Measurements from ENCODE around the gene PDE11A. TPM values are rescaled to one million over a fixed set of nuclear protein-coding genes. Genes with fewer than 3 reads are reported as not detected.

Gene PDE11A
- total and polyA plus RNA-seq, 2 experiments from 2014 or later = 1.7 to 3.6 TPM

DNA sequence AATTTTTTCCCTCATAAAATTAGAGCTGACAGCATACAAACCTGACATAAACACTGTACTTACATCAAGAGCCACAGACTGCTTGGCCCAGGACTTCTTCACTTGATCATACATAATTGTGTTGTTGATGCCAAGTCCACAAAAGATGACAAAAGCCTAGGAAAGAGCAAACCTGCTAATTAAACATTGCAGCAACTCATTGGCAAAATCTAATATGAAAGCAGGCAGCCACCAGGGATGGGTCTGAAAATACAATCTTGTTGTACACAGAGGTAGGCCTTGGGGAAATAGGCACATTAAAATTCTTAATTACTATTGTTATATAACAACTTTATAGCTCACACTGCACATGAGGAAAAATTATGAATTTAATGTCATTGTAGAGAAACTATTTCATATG is 255.8 kb downstream of the PDE11A start:
- DNase-seq (ENCODE audit: low read depth in 1 of 2, low spot score in 1 of 2) = no peak
- Histone ChIP-seq H3K4me3 (no peak overlapping the region), H3K27ac (no peak overlapping the region), H3K27me3 (no peaks in the 10 kb centered on the region), H3K9me3 (ENCODE audit: low read depth) (no peaks in the 10 kb centered on the region), H3K4me1 (ENCODE audit: low read depth) (no peaks in the 10 kb centered on the region), H3K36me3 (no peaks in the 10 kb centered on the region)
- TF ChIP-seq, protein P1, sequence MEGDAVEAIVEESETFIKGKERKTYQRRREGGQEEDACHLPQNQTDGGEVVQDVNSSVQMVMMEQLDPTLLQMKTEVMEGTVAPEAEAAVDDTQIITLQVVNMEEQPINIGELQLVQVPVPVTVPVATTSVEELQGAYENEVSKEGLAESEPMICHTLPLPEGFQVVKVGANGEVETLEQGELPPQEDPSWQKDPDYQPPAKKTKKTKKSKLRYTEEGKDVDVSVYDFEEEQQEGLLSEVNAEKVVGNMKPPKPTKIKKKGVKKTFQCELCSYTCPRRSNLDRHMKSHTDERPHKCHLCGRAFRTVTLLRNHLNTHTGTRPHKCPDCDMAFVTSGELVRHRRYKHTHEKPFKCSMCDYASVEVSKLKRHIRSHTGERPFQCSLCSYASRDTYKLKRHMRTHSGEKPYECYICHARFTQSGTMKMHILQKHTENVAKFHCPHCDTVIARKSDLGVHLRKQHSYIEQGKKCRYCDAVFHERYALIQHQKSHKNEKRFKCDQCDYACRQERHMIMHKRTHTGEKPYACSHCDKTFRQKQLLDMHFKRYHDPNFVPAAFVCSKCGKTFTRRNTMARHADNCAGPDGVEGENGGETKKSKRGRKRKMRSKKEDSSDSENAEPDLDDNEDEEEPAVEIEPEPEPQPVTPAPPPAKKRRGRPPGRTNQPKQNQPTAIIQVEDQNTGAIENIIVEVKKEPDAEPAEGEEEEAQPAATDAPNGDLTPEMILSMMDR (IDR thresholded peaks at IDR 0.05; ENCODE audit: low read depth, low read length) = no peak

DNA sequence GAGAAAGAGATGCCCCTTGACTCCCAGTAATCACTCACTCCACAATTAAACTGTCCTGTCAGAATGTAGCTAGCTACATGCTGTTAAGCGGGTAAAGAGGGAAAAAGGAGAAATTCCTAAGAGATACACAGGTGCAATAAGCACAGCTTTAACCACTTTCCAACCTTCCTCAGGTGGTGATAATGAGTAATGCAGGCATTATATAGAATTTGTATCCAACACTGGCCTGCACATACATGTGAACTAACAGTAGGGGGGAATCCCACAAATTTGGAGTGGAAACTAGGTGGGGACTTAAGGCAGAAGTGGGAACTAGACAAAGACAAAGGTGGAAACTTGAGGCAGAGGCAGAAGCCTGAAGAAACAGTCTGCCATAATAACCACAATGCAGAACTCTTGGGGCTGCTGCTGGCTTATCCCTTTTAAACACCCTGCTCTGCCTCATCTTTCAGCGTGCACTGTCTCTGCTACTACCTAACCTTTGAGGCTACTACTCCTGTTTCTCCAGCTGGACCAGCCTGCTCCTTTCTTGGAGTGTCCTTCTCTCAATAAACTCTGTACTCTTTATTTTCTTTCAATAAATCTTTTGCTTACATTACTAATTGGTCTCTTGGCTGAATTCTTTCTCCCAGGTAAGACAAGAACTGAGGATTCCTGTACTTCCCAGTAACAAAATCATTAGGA is 259.7 kb downstream of the PDE11A start:
- Histone ChIP-seq H3K9me3 (ENCODE audit: low read depth) (no peaks in the 10 kb centered on the region), H3K36me3 (no peaks in the 10 kb centered on the region), H3K4me3 (no peak overlapping the region), H3K27ac (no peak overlapping the region), H3K4me1 (ENCODE audit: low read depth) (no peaks in the 10 kb centered on the region), H3K27me3 (no peaks in the 10 kb centered on the region)
- DNase-seq (ENCODE audit: low read depth in 1 of 2, low spot score in 1 of 2) = no peak
- TF ChIP-seq, protein P1 (IDR thresholded peaks at IDR 0.05; ENCODE audit: low read depth, low read length) = no peak

DNA sequence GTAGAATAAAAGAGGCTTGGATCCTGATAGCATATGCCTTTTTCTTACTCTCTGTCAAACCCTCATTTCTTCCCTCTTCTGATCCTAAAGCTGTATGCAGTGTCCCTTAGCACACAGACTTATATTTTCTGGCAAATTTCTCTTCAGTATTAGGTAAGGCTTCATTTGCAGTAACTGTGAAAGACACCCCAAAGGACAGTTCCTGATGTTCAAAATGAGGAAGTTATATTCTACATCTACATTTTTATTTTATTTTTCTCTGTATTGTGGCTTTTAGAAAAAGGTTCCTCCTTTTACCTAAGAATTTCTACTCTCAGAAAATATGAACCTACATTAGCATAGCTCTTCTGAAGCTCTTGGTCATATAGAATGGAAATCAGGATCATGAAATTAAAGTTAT is 261.7 kb downstream of the PDE11A start:
- H3K4me3 ChIP-seq = no peak overlapping the region
- no peaks in the 10 kb centered on the region for H3K27me3 ChIP-seq
- no peak overlapping the region for H3K27ac ChIP-seq
- no peaks in the 10 kb centered on the region for H3K4me1 ChIP-seq (ENCODE audit: low read depth)
- H3K36me3 ChIP-seq = no peaks in the 10 kb centered on the region
- no peaks in the 10 kb centered on the region for H3K9me3 ChIP-seq (ENCODE audit: low read depth)
- DNase-seq (ENCODE audit: low read depth in 1 of 2, low spot score in 1 of 2) = no peak
- TF ChIP-seq, protein P1 (IDR thresholded peaks at IDR 0.05; ENCODE audit: low read depth, low read length) = no peak

DNA sequence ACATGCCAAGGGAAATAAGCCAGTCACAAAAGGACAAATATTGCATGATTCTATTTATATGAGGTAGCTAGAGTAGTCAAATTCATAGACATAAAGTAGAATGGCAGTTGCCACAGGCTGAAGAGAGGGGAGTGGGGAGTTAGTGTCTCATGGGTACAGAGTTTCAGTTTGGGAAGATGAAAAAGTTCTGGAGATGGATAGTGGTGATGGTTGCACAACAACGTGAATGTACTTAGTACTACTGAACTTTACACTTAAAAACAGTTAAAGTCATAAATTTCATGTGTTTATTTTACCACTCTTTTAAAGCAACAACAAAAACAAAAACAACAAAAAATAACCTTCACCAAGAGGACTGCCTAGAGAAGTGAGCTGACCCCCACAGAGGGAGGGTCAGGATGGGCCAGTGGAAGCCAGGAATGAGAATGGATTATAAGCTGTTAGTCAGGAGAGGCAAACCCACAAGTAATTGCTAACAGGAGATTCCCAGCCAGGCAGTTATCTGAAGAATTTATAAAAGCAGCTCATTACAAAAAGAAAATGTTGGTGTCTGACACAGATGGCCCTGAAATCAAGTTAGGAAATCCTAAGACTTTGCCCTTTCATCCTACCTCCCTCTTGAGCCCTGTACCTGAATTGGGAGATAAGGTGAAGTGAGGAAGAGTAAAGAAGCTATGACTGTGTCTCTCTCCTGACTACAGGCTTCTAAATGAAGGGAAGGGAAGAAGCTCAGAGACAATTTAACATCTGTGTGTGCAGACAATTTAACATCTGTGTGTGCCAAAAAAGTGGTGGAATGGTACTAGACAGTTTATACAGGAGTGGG is 263.4 kb downstream of the PDE11A start:
- H3K27me3 ChIP-seq = no peaks in the 10 kb centered on the region
- TF ChIP-seq, protein P1 (IDR thresholded peaks at IDR 0.05; ENCODE audit: low read depth, low read length) = no peak
- no peaks in the 10 kb centered on the region for H3K36me3 ChIP-seq
- no peaks in the 10 kb centered on the region for H3K9me3 ChIP-seq (ENCODE audit: low read depth)
- no peak overlapping the region for H3K4me3 ChIP-seq
- H3K27ac ChIP-seq = no peak overlapping the region
- no peak for DNase-seq (ENCODE audit: low read depth in 1 of 2, low spot score in 1 of 2)
- no peaks in the 10 kb centered on the region for H3K4me1 ChIP-seq (ENCODE audit: low read depth)

DNA sequence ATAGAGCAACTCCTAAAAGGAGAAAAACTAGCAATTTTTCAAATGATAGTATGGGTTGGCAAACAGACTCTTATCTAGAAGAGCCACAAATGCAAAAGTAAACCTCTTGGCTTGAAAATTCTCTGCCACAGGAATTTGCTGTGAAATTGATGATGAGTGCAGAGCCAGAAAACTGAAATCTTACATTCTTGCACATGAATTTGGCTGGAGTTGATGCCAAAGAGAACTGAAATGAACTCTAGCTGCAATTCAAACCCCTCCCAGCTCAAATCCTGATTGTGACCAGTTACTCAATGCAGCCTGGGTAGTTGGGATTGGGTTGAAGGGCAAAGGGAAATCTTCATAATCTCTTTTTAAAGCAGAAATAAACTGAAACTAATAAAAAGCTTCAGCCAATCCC is 266.6 kb downstream of the PDE11A start:
- no peaks in the 10 kb centered on the region for H3K27me3 ChIP-seq
- H3K27ac ChIP-seq = no peak overlapping the region
- H3K9me3 ChIP-seq (ENCODE audit: low read depth) = no peaks in the 10 kb centered on the region
- H3K4me3 ChIP-seq = no peak overlapping the region
- DNase-seq (ENCODE audit: low read depth in 1 of 2, low spot score in 1 of 2) = peak in 1 of 2 donors; percentile 47
- H3K36me3 ChIP-seq = no peaks in the 10 kb centered on the region
- H3K4me1 ChIP-seq (ENCODE audit: low read depth) = no peaks in the 10 kb centered on the region
- TF ChIP-seq, protein P1 (IDR thresholded peaks at IDR 0.05; ENCODE audit: low read depth, low read length) = no peak
